AG09319 (cell line): ENCODE data around the gene GLTP.

Source experiments
- DNase-seq: peaks from one replicate; pipeline ENCODE4 v3.0.0-alpha.2; 2010; ENCODE audit warnings: low read depth; ENCODE audit errors: extremely low read depth
- TF ChIP-seq, protein P1 (sequence below): IDR thresholded peaks from 2 replicates; pipeline ENCODE4 v1.5.1; 2011; ENCODE audit warnings: low read depth, mild to moderate bottlenecking, inconsistent platforms, low read length, moderate library complexity

The GLTP gene

GRCh38 chr12:109829667-109830066, 50.7 kb downstream of the GLTP start:
- TF ChIP-seq, protein P1, sequence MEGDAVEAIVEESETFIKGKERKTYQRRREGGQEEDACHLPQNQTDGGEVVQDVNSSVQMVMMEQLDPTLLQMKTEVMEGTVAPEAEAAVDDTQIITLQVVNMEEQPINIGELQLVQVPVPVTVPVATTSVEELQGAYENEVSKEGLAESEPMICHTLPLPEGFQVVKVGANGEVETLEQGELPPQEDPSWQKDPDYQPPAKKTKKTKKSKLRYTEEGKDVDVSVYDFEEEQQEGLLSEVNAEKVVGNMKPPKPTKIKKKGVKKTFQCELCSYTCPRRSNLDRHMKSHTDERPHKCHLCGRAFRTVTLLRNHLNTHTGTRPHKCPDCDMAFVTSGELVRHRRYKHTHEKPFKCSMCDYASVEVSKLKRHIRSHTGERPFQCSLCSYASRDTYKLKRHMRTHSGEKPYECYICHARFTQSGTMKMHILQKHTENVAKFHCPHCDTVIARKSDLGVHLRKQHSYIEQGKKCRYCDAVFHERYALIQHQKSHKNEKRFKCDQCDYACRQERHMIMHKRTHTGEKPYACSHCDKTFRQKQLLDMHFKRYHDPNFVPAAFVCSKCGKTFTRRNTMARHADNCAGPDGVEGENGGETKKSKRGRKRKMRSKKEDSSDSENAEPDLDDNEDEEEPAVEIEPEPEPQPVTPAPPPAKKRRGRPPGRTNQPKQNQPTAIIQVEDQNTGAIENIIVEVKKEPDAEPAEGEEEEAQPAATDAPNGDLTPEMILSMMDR = no peak
- DNase-seq = no peak

GRCh38 chr12:109828754-109829511, 51.4 kb downstream of the GLTP start:
- no peak for DNase-seq
- TF ChIP-seq, protein P1 = no peak

DNA sequence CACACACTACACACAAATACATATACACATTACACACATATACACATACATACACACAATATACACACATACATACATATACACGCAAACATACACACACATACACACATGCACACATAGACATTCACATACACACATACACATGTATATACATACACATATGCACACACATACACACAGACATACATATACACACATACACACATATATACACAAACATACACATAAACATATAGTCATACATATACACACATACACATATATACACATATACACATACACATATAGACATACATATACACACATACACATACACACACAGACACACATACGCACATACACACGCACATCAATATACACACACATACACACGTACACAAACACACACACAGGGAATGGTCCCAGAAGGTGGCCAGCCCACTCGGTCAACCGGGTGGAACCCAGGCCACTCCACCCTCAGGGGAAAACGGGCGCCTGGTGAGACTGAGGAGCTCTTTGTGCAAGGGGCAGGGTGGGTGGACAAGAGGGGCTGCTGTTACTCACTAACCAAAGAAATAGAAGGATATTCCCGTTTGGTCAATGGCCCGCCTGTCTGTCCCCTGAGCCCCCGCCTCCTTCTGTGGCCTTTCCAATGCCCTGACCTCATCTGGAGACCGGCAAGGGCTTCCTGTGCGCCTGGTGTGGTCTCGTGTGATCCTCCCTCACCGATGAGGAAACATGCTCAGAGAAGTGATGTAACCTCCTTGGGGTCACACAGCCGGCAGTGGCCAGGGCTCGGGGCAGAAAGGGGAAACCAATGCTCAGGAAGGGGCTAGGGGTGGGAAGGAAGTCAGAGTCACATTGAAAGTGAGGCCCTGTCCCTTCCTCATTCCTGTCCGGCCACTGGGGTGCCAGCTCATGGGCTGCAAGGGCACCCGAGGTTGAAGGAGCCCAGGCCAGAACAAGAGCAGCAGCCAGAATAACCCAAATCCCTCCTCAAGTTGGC, 52.5 kb downstream of the GLTP start:
- TF ChIP-seq, protein P1 = no peak
- no peak for DNase-seq

- TF ChIP-seq, protein P1 = no peak
- DNase-seq = no peak
These were observed 53.3 kb downstream of the GLTP start for GRCh38 chr12:109827080-109827479.

DNA sequence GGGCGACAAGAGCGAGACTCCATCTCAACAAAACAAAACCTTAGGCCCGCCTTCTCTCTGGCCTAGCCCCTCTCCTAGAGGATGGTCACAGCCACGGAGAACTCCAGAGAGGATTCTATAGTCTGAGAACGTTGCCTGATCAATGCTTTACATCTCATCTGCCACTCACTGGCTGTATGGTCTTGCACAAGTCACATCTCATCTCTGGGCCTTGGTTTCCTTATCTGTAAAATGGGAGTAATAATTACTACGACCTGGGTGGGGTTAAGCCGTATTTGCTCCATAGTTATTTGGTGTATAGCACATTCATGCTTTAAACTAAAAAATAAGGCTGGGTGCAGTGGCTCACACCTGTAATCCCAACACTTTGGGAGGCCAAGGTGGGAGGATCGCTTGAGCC, 55.6 kb downstream of the GLTP start:
- TF ChIP-seq, protein P1 = no peak
- no peak for DNase-seq

GRCh38 chr12:109822951-109823411, 57.4 kb downstream of the GLTP start:
- TF ChIP-seq, protein P1 = no peak
- no peak for DNase-seq

DNA sequence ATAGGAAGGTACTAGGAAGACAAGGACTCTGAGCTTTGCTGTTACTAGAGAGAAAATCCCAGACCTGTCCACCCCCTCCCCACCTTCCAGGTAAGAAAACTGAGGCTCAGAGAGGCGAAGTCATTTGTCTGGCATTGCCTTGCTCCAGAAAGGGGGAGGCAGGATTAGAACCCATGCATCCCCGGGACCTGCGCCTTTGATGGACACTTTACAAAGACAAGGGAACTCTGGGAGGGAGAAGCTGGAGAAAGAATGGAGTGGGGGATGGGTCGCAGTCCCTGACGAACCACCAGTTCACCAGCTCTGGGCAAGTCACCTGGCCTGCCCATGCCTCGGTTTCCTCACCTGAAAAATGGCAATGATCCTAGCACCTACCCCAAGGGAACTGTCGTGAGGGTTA, 57.9 kb downstream of the GLTP start:
- DNase-seq = no peak

More for the DNA sequence above, 57.9 kb downstream of the GLTP start:
- TF ChIP-seq, protein P1 = no peak
